IMR-90 (cell line): ENCODE results near the gene PITX3. TPM values are rescaled to one million over a fixed set of nuclear protein-coding genes. Genes with fewer than 3 reads are reported as not detected.

Experiments used
- ATAC-seq: fragments of 200-7000 bp; cut with Tn5 transposase; 2 replicates; pipeline ENCODE4 v1.9.1; 2020; ENCODE audit warnings: low read depth, mild to moderate bottlenecking, moderate library complexity
- BruUV-seq: library from RNA; stranded (reverse); fragments of 400-500 nt; replicated peaks from 2 replicates; lab custom pipeline; 2021; lab: Mats Ljungman, UMichigan
- CTCF ChIA-PET: fragments of 300-600 bp; formaldehyde crosslinking; extraction: SDS; loops from one replicate; lab custom pipeline; 2021; ENCODE audit warnings: antibody characterized with exemption; lab: Yijun Ruan, JAX
- POLR2A ChIA-PET: fragments of 300-600 bp; sonication (Branson Sonifier 250); formaldehyde crosslinking; loops from one replicate; lab custom pipeline; 2022; ENCODE audit warnings: antibody characterized with exemption; ENCODE audit not compliant: unreplicated experiment; lab: Charles Lee
- DNase-seq: peaks from one replicate; pipeline ENCODE4 v3.0.0; 2013
- H2AFZ ChIP-seq: replicated peaks from 2 replicates; pipeline ENCODE3; 2013; ENCODE audit warnings: low read length, mild to moderate bottlenecking; ENCODE audit not compliant: poor library complexity
- H2AK5ac ChIP-seq: 2 replicates; pipeline ENCODE4 v1.6.1; 2013; ENCODE audit warnings: low read depth, low read length, inconsistent platforms
- H2AK9ac ChIP-seq: replicated peaks from 2 replicates; pipeline ENCODE3; 2013; ENCODE audit warnings: mild to moderate bottlenecking, low read depth, low read length, moderate library complexity; ENCODE audit not compliant: poor library complexity
- H2BK120ac ChIP-seq: 2 replicates; pipeline ENCODE4 v1.6.1; 2013; ENCODE audit warnings: low read depth, low read length, inconsistent platforms
- H2BK15ac ChIP-seq: 3 replicates; pipeline ENCODE4 v1.6.1; 2013; ENCODE audit warnings: low read depth, low read length, inconsistent platforms
- H2BK20ac ChIP-seq: 2 replicates; pipeline ENCODE4 v1.6.1; 2013; ENCODE audit warnings: low read depth, mild to moderate bottlenecking, inconsistent platforms, low read length, moderate library complexity
- H2BK5ac ChIP-seq: 2 replicates; pipeline ENCODE4 v1.6.1; 2013; ENCODE audit warnings: mild to moderate bottlenecking, low read depth, low read length, inconsistent platforms; ENCODE audit not compliant: poor library complexity, severe bottlenecking
- H3K14ac ChIP-seq: replicated peaks from 2 replicates; pipeline ENCODE4 v1.6.1; 2013; ENCODE audit warnings: low read depth, low read length, inconsistent platforms
- H3K18ac ChIP-seq: 2 replicates; pipeline ENCODE4 v1.6.1; 2013; ENCODE audit warnings: low read depth, low read length, control low read depth
- H3K23ac ChIP-seq: 2 replicates; pipeline ENCODE4 v1.6.1; 2013; ENCODE audit warnings: low read depth, low read length, inconsistent platforms
- H3K27ac ChIP-seq: 2 replicates; pipeline ENCODE4 v1.5.1; 2013; ENCODE audit warnings: mild to moderate bottlenecking, control low read depth, low read length; ENCODE audit not compliant: insufficient read depth
- H3K27me3 ChIP-seq: 2 replicates; pipeline ENCODE4 v1.6.1; 2013; ENCODE audit warnings: low read length; ENCODE audit not compliant: control insufficient read depth, insufficient read depth
- H3K36me3 ChIP-seq: 2 replicates; pipeline ENCODE4 v1.6.1; 2013; ENCODE audit warnings: low read length, mixed read lengths; ENCODE audit not compliant: control insufficient read depth, insufficient read depth
- H3K4ac ChIP-seq: 2 replicates; pipeline ENCODE4 v1.6.1; 2013; ENCODE audit warnings: low read depth, low read length, inconsistent platforms
- H3K4me1 ChIP-seq: 2 replicates; pipeline ENCODE4 v1.6.1; 2013; ENCODE audit warnings: low read length, mixed read lengths; ENCODE audit not compliant: control insufficient read depth, insufficient read depth
- H3K4me2 ChIP-seq: 2 replicates; pipeline ENCODE4 v1.6.1; 2013; ENCODE audit warnings: low read depth, mild to moderate bottlenecking, control low read depth, low read length, moderate library complexity
- H3K4me3 ChIP-seq: 2 replicates; pipeline ENCODE4 v1.5.1; 2013; ENCODE audit warnings: low read depth, mild to moderate bottlenecking, control low read depth, low read length, moderate library complexity; ENCODE audit not compliant: insufficient read depth
- H3K56ac ChIP-seq: 2 replicates; pipeline ENCODE4 v1.6.1; 2013; ENCODE audit warnings: low read length, inconsistent platforms; ENCODE audit not compliant: insufficient read depth; ENCODE audit errors: extremely low read depth
- H3K79me1 ChIP-seq, 2 experiments: 2 replicates each; pipeline ENCODE4 v1.6.1; 2013; ENCODE audit warnings: low read length in 2 of 2, inconsistent platforms in 1 of 2, low read depth in 1 of 2
- H3K9ac ChIP-seq: 2 replicates; pipeline ENCODE4 v1.6.1; 2013; ENCODE audit warnings: low read depth, low read length, control low read depth
- H3K9me1 ChIP-seq: 2 replicates; pipeline ENCODE4 v1.6.1; 2013; ENCODE audit warnings: low read length, inconsistent platforms; ENCODE audit not compliant: insufficient read depth
- H3K9me3 ChIP-seq: 2 replicates; pipeline ENCODE4 v1.6.1; 2013; ENCODE audit warnings: low read length; ENCODE audit not compliant: control insufficient read depth, insufficient read depth
- H4K20me1 ChIP-seq: 2 replicates; pipeline ENCODE4 v1.6.1; 2013; ENCODE audit warnings: low read length, inconsistent platforms; ENCODE audit not compliant: insufficient read depth
- H4K5ac ChIP-seq: 2 replicates; pipeline ENCODE4 v1.6.1; 2013; ENCODE audit warnings: mild to moderate bottlenecking, low read depth, low read length, control low read depth
- H4K8ac ChIP-seq, 2 experiments: 2 replicates each; pipeline ENCODE4 v1.6.1; 2013; ENCODE audit warnings: low read depth in 2 of 2, low read length in 2 of 2, control low read depth in 1 of 2, inconsistent platforms in 1 of 2
- H4K91ac ChIP-seq: 2 replicates; pipeline ENCODE4 v1.6.1; 2013; ENCODE audit warnings: low read depth, low read length, inconsistent platforms; ENCODE audit not compliant: insufficient read depth
- CHD1 ChIP-seq: IDR thresholded peaks from 2 replicates; pipeline ENCODE4 v1.6.1; 2012; ENCODE audit warnings: low read depth, low read length, improper control_type of control experiment
- FOS ChIP-seq: fragments of 150-350 bp; IDR thresholded peaks from 2 replicates; pipeline ENCODE4 v1.6.1; 2016; ENCODE audit warnings: low read depth, low read length
- RCOR1 ChIP-seq: IDR thresholded peaks from 2 replicates; pipeline ENCODE4 v1.6.1; 2012; ENCODE audit warnings: mild to moderate bottlenecking, low read length, improper control_type of control experiment; ENCODE audit not compliant: insufficient replicate concordance
- whole genome bisulfite sequencing, 2 experiments: methylation state at CpG; one replicate each; pipeline versions ENCODE4 v1.1.5 to v1.1.7; 2013; ENCODE audit warnings: missing lambda C conversion rate in 2 of 2; ENCODE audit not compliant: insufficient read length in 1 of 2; ENCODE audit errors: extremely low coverage in 2 of 2; 5-methylcytosine and 5-hydroxymethylcytosine counted together
- dilution Hi-C: fragments of 300-500 bp; cut with HindIII; formaldehyde crosslinking; loops from one replicate; pipeline ENCODE4 v1.14.3; 2018; ENCODE audit warnings: low sequenced_read_pairs; ENCODE audit not compliant: unreplicated experiment
- in situ Hi-C: fragments of 300-500 bp; cut with MboI; formaldehyde crosslinking; loops from 3 replicates; pipeline ENCODE4 v1.14.3; 2019; ENCODE audit warnings: low sequenced_read_pairs, inconsistent platforms, mixed read lengths
- intact Hi-C: fragments of 100-400 bp; cut with micrococcal nuclease; formaldehyde crosslinking; loops from 2 replicates; pipeline ENCODE4 v1.10.0; 2022
- polyA plus RNA-seq, 3 experiments: library from polyadenylated mRNA; depleted of rRNA; stranded (reverse); fragments of >200 nt; gene quantifications; 2 replicates each; pipeline ENCODE4 v1.2.3, GENCODE V29; 2012; ENCODE audit warnings: low replicate concordance in 1 of 3
- total RNA-seq: library from RNA; depleted of rRNA; stranded (reverse); fragments of >200 nt; gene quantifications from 2 replicates; pipeline ENCODE4 v1.2.3, GENCODE V29; 2012

Gene PITX3
- total and polyA plus RNA-seq, 2 of the 4 experiments (the other 2 are of a cell fraction) = not detected

GRCh38 chr10:102235598-102235920, 5.8 kb downstream of the PITX3 start:
- BruUV-seq = no TSS peak
- WGBS, 2 experiments = 100% methylated on average over 1 of the region's 1 CpG; no CpG with 5 or more reads in 1 of the 2 experiments
- ChIA-PET POLR2A (no interaction called here), CTCF (interaction anchor here (0.8 to 1.5 kb wide), 3 partner anchors 10 to 117 kb away, joined by 3 read pairs; no protein-coding TSS in a partner anchor)
- in situ Hi-C loops (no loop called here), intact Hi-C loops (no loop called here), dilution Hi-C loops (no loop called here)
- Histone ChIP-seq H3K4me1 (no peaks in the 10 kb centered on the region), H3K9me3 (no peaks in the 10 kb centered on the region), H2BK15ac (no peak overlapping the region), H3K4ac (no peak overlapping the region), H4K91ac (no peak overlapping the region), H3K56ac (no peak overlapping the region), H2BK120ac (no peak overlapping the region), H3K23ac (no peak overlapping the region), H3K79me1 (no peaks in the 10 kb centered on the region), H3K4me3 (no peak overlapping the region), H3K9ac (no peak overlapping the region), H4K5ac (no peak overlapping the region), H2AFZ (no peak overlapping the region), H4K20me1 (no peaks in the 10 kb centered on the region), H3K14ac (no peak overlapping the region), H4K8ac (no peak overlapping the region), H2BK20ac (no peak overlapping the region), H3K9me1 (0 out of 2 replicates have a peak, but pooled peaks cover 7% of the 10 kb centered on the region), H3K4me2 (no peak overlapping the region), H3K27me3 (peaks cover 57% of the 10 kb centered on the region), H2AK9ac (no peak overlapping the region), H2BK5ac (no peak overlapping the region), H2AK5ac (no peak overlapping the region), H3K27ac (no peak overlapping the region), H3K36me3 (no peaks in the 10 kb centered on the region), H3K18ac (no peak overlapping the region)
- TF ChIP-seq FOS (peak; percentile 11; the same call in 1 of the 2 replicates), RCOR1 (no peak), CHD1 (no peak)
- peak; percentile 28 for DNase-seq
- ATAC-seq = peak; percentile 52; the same call in 1 of the 2 replicates
